Stimulated activated CD4-positive, alpha-beta T cell treated with anti-CD3 and anti-CD28 coated beads, Interleukin-4, amount 100 ng/mL, for 24 hours (primary cell): ENCODE results near the gene ID4.
"Not testable (repeated sequence)": the region's sequence is repeated elsewhere in the genome, so short reads cannot be mapped to it uniquely, and the experiment has no call there.

Experiments
- DNase-seq: peaks from one replicate; pipeline ENCODE4 v3.0.0-alpha.2; 2020

Gene ID4

GRCh38 chr6:19834858-19835257 lies 2.3 kb upstream of the ID4 start:
- no peak for DNase-seq

- no peak for DNase-seq
These were observed 1.6 kb upstream of the ID4 start for GRCh38 chr6:19835605-19836004.

- DNase-seq: no peak
These were observed 606 bp downstream of the ID4 start for GRCh38 chr6:19837511-19838441.

GRCh38 chr6:19838442-19839236 lies 1.5 kb downstream of the ID4 start:
- DNase-seq: no peak

- no peak for DNase-seq
These were observed 2.0 kb downstream of the ID4 start for GRCh38 chr6:19839237-19839546.

- no peak for DNase-seq
These were observed 2.6 kb downstream of the ID4 start for GRCh38 chr6:19839788-19840187.

- no peak for DNase-seq
These were observed 4.0 kb downstream of the ID4 start for GRCh38 chr6:19841181-19841580.

GRCh38 chr6:19842030-19842615 lies 5.0 kb downstream of the ID4 start:
- no peak for DNase-seq

GRCh38 chr6:19844689-19845088 lies 7.5 kb downstream of the ID4 start:
- DNase-seq: no peak

GRCh38 chr6:19845266-19846041 lies 8.3 kb downstream of the ID4 start:
- no peak for DNase-seq

GRCh38 chr6:19848465-19849029 lies 11.4 kb downstream of the ID4 start:
- DNase-seq: no peak

- DNase-seq: no peak
These were observed 12.0 kb downstream of the ID4 start for GRCh38 chr6:19849196-19849595.

- no peak for DNase-seq
These were observed 12.6 kb downstream of the ID4 start for GRCh38 chr6:19849755-19850154.

- DNase-seq: no peak
These were observed 14.3 kb downstream of the ID4 start for GRCh38 chr6:19851241-19852089.

- DNase-seq: no peak
These were observed 14.9 kb downstream of the ID4 start for GRCh38 chr6:19852090-19852457.

GRCh38 chr6:19852927-19853326 lies 15.8 kb downstream of the ID4 start:
- no peak for DNase-seq

- DNase-seq: not testable (repeated sequence)
These were observed 17.3 kb downstream of the ID4 start for GRCh38 chr6:19854421-19855015.

- no peak for DNase-seq
These were observed 18.4 kb downstream of the ID4 start for GRCh38 chr6:19855536-19855935.

GRCh38 chr6:19857139-19857538 lies 20.0 kb downstream of the ID4 start:
- no peak for DNase-seq

GRCh38 chr6:19857703-19858102 lies 20.5 kb downstream of the ID4 start:
- no peak for DNase-seq

- no peak for DNase-seq
These were observed 23.2 kb downstream of the ID4 start for GRCh38 chr6:19860235-19860877.
